ENCODE data around the gene SOBP.

Gene SOBP

DNA sequence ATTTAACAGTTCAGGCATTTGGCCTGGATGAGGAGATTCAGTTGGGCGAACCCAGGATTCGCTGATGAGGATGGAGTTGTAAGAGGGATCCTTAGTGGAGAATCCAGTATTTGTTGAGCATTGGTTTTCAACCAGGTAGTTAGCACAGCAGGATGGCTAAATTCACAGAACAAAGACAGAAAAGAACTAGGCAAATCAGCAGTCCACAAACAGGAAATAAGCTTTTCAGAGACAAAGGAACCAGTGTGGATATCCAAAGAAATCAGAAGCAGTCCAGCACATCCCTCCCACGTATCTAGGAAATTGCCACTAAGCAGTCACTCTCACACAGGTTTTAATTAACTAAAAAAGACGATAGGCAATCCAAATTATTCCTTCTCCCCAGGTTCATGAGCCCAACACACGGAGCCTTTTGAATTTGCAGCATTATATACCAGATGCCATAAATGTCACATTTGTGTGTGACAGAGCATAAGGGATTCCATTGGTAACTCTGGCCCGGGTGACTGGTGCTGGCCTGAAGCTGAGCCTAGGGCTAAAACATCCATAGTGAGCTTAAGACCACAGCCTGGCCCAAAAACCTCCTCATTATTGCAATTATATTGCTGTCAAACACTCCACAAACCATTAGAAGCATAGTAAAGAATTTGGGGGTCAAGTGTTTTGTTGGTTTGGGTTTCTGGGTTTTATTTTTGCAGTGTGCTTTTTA is 131.5 kb downstream of the SOBP start:
- DNase-seq: no peak

DNA sequence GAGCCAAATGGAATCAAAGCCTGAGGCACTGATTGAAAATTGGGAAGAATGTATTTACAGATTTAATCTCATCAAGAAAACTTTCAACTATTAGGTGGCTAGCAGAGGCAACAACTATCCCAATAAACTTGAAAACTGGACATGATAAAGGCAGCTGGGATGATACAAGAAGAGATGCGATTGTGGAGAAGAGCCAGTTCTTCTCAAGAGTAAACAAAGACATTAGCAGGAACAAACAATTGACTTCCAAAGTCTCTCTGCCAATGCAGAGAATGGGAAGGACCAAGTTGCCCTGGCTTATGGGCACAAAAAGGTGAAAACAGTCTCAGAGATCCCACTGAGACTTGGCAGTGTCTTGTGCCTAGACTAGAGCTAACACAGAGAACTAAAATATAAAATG is 132.4 kb downstream of the SOBP start:
- DNase-seq: no peak

- DNase-seq: no peak
Measured at GRCh38 chr6:107624050-107624449, 134.1 kb downstream of the SOBP start.

- no peak for DNase-seq
Measured at GRCh38 chr6:107624541-107624940, 134.6 kb downstream of the SOBP start.

GRCh38 chr6:107625264-107625663 is 135.3 kb downstream of the SOBP start:
- no peak for DNase-seq

DNA sequence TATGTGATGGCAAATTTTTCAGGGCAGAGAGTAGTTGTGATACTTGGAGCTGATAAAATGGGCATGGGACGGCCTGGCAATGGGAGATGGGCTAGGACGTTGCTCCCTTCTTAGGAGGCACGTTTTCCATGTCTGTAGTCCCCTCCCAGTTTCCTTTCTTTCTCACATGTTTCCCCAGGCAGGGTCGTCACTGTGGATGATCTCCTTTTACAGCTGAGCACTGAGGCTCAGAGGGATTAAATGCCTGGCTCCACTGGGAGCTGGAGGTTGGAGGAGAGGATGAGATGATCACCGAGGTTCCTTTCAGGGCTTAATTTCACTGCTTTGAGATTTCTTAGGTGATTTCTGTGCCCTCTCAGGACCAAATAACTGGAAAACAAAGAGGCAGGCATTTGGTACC is 136.7 kb downstream of the SOBP start:
- DNase-seq: no peak

DNA sequence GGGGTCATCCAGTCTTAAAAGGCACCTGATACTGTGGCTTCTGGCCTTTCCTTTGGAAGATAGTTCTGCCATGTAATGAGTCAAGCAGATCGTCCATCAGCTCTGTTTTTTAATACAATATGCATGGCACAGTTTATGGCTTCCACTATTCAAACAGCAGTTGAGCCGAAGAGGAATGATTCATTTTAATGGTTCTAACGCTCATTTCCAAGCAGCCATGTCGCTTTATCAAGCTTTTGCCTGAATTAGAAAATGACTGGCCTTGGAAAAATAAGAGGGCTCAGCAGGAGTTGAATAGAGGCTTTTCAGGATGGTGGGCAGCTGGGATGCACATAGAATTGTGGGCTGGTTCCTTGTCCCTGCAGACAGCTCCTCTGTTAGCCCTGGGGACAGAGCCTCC is 138.1 kb downstream of the SOBP start:
- no peak for DNase-seq

- no peak for DNase-seq
Measured at GRCh38 chr6:107628878-107629277, 139.0 kb downstream of the SOBP start.

DNA sequence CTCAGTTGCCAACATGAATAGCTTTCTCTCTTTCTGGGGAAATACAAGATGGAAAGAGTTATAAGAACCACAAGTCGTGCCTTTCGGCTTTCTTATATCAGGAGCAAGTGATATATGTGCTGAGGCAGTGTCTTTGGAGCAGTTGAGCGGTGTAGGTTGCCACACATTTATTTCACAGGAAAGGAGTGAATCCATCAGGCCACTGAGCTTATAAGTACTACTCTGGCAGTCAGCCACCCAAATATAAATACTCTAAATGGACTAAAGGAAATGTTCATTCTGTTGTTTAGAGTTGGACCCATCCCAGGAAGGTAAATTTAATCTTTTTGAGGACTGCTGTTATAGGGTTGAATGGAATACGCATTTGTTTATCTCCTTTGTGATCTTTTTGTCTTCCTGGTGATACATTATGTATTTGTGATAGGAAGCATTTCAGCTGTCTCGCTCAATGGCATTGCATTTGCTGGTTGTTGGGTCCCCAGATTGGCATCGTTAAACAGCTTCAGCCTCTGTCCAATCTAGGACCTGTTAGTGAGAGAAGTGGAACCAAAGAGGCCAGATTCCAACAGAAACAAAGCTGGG is 139.7 kb downstream of the SOBP start:
- no peak for DNase-seq

GRCh38 chr6:107630348-107630977 is 140.5 kb downstream of the SOBP start:
- no peak for DNase-seq

DNA sequence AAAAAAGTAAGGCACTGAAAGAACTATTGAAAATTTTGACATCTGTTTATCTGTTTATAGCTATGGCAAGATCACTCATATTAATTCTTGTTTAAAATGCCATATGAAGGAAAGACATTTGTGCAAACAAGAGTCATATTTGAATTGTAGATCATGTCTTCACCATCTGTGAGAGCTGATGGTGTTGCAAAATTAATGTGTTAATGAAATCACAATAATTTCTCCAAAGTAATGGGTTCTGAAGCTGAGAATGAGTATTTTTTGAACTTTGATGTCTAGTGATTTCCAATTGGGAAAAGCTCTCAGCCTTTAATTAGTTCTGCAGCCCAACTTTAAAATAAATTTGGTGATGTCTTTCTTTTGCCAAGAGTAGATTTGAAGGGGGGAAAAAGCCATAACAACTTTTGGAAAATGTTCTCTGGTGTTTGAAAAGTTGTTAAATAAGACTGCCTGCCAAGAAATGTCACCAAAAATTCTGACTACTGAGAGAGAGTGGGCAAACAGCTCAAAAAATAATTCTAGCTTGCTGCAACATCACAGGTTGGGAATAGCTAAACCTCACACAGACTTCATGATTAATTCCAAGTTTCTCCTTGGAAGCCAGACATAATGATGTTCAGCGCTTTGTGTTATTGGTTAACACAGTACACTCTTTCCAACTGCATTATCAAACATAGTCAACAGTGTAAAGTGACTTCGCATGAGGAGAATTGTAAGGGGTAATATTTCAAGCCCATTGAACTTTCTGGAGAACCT is 142.6 kb downstream of the SOBP start:
- DNase-seq: no peak

- no peak for DNase-seq
Measured at GRCh38 chr6:107633680-107634323, 143.9 kb downstream of the SOBP start.

DNA sequence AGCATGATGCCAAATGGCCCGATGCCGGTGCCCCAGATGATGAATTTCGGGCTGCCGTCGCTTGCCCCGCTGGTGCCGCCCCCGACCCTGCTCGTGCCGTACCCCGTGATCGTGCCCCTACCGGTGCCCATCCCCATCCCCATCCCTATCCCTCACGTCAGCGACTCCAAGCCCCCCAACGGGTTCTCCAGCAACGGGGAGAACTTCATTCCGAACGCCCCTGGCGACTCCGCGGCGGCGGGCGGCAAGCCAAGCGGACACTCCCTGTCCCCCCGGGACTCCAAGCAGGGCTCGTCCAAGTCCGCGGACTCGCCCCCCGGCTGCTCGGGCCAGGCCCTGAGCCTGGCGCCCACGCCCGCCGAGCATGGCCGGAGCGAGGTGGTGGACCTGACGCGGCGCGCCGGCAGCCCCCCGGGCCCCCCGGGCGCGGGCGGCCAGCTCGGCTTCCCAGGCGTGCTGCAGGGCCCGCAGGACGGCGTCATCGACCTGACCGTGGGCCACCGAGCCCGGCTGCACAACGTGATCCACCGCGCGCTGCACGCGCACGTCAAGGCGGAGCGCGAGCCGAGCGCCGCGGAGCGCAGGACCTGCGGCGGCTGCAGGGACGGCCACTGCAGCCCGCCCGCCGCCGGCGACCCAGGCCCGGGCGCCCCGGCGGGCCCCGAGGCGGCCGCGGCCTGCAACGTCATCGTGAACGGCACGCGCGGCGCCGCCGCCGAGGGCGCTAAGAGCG is 144.6 kb downstream of the SOBP start:
- peak; percentile 13 for DNase-seq

DNA sequence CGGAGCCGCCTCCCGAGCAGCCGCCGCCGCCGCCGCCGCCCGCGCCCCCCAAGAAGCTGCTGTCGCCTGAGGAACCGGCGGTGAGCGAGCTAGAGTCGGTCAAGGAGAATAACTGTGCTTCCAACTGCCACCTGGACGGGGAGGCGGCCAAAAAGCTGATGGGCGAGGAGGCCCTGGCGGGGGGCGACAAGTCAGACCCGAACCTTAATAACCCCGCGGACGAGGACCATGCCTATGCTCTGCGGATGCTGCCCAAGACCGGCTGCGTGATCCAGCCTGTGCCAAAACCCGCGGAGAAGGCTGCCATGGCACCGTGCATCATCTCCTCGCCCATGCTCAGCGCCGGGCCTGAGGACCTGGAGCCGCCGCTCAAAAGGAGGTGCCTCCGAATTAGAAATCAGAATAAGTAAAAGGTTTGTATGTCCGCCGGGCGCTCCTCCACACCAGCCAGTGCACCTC is 145.2 kb downstream of the SOBP start:
- DNase-seq: no peak

- DNase-seq: no peak
Measured at GRCh38 chr6:107636486-107636885, 146.6 kb downstream of the SOBP start.

DNA sequence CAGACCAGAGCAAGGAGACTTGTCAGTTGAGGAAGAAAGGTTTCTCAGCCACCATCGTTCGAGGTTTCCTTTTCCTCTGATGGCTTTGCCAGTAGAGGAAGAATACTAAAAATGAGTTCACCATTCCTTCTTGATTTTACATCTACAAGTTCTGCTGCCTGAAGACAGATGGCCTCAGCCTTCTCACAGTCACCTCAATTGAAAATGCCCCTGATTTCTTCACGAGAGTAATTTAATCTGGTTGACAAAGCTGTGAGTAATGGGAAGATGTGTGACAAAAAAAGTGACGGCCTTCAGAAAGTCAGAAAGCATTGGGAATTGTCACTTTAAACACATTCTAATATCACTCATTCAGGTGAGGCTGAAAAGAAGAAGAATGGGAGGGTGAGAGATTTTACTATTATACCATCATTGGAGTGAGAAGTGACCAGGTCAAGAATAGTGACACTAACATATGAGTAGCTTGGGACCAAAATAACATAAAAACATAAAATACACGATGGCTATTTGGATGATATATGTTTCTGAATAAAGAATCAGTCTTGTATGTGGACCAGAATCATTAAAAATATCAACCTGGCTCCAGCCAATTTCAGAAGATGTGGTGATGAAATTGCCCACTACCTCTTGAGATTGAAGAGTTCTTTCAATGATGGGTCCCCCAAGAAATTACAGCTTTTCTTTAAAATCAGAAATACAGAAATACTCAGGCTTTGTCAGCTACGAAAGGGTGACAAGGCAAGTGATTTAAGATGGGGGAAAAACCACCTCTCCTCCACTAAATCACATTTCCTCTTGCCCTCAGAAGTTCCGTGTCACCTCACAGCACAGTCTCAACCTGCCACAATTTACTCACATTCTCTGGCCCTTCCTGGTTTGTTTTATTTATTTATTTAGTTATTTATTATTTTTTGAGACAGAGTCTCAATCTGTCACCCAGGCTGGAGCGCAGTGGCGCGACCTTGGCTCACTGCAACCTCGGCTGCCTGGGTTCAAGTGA is 147.7 kb downstream of the SOBP start:
- no peak for DNase-seq

- no peak for DNase-seq
Measured at GRCh38 chr6:107638493-107638892, 148.6 kb downstream of the SOBP start.

DNA sequence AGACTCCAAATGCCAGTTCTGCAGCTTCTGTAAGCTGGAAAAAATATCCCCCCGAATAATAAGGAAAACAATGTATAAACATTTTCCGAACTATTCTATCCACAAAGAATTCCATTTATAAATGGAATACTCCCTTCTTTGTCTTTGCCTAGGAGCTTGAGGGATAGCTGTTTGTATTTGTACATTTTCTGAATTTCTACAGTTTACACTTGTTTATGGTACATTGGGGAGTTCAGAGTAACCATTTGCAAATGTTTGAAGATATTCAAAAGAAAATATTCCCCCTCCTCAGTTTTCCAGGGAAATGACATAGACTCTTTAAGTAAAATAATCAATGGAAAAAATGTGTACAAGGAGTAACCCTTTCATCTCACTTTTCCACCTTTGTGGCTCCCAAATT is 149.6 kb downstream of the SOBP start:
- no peak for DNase-seq

GRCh38 chr6:107641071-107641470 is 151.2 kb downstream of the SOBP start:
- DNase-seq: peak; percentile 67

GRCh38 chr6:107641500-107641941 is 151.6 kb downstream of the SOBP start:
- no peak for DNase-seq

Data from inflammatory macrophage treated with lipopolysaccharide for 4 hours (primary cell).